ENCODE data around the gene DPYSL3.
A peak's percentile ranks its signal among the peaks of the same experiment; 100 is the strongest.

Gene DPYSL3

DNA sequence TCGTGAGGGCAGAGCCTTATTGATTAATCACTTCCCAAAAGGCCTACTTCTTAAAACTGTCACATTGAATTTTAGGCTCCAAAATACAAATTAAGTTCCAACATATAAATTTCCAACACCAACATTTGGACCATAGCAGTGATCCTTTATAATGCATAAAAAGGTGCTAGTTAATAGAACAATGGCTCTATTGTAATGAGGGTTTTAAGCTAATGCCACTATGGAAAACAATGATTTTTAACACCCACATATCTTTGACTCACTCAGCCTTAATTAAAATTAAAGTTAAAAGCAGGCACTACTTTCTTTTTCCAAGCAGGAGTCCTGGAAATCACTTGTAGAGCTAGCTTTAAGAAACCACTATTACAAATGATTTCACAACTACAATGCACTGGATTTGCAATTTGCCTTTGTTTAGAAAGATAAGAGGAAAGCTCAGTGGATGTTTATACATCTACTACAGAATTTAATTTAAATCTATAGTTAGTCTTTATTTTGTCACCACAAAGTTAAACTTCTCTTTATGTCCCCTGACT, 41.8 kb downstream of the DPYSL3 start:
- DNase-seq: no peak

GRCh38 chr5:147466360-147466980, 43.4 kb downstream of the DPYSL3 start:
- no peak for DNase-seq

DNA sequence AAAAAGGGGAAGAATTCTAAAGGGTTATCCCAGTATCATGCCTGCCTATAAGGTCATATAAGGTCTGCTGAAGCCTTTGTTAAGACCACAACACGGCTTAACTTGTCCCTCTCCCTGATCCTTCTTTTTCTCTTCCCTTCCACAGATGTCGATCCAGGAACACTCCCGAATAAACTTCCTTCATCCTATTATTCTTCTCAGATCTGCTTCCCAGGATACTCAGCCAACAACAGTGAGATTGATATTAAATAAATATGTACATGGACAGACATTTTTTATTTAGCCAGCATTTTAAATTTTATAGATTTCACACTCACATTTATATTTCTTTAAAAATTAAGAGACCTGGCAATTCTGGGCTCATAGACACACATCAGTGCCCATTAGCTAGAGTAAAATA, 44.1 kb downstream of the DPYSL3 start:
- DNase-seq: no peak

DNA sequence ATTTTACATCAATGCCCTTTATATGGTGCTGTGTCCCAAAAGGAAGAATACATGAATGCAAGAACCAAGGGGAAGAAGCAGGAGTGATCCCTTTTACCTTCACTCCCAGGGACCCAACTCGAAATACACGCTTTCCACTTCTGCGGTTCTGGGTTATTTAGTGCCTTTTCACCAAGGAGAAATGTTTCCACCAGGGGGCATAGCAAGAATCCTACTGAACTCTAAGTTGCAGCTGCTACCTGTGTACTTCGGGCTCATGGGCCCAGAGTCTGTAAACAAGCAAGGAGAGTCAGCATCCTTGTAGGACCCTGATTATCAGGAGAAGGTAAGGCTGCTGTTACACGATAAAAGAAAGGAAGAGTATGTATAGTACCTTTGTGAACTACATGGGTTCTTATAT, 45.7 kb downstream of the DPYSL3 start:
- DNase-seq: no peak

GRCh38 chr5:147461915-147462314, 48.0 kb downstream of the DPYSL3 start:
- no peak for DNase-seq

GRCh38 chr5:147460380-147460779, 49.5 kb downstream of the DPYSL3 start:
- no peak for DNase-seq

DNA sequence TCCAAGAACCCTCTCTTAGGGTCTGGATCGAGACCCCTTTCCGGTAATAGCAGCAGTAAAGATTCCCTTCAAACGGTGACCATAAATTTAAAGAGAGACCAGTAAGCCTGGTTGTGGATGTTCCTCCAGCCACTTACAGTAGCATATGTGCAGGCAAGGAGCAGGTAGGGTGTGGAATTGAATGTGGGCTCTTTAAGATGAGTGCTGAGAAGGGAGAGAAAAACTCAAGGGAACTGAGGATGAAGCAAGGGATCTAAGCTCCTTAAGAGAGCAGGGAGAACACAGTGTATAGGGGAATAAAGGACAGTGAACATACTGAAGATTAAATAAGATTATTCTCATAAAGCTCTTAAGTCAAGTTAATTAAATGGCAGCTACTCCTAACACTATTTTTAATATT, 51.3 kb downstream of the DPYSL3 start:
- no peak for DNase-seq

- DNase-seq: no peak
These were observed 53.9 kb downstream of the DPYSL3 start for GRCh38 chr5:147455822-147456450.

DNA sequence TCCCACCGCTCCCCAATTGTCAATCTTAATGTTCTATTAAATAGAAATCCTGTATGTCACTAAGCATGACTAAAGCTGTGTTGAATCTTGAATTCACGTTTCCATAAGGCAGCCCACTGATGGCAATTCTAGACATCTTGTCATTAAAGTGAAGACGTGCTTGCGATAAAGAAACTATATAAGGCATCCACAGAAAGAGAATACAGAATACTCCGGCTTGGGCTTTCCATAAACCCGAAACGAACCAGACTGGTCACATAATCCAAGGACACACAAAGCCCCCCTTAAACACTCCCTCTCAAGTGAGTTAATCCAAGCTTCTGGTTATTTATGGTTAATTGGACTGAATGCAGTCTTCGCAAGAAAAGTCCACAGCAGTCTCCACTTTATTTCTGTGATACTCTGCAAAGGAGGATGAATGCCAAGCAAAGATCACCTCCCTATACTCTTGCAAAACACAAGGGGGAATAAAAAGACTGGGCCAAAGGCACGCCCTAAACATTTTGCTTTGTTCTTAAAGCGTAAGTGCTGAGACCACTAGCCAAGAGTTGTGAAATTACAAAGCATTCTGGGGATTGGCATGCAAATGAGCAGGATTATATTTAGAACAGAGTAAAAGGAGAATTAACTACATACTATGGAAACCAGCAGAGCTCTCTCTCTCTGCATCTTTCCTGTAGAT, 54.7 kb downstream of the DPYSL3 start:
- DNase-seq: no peak

GRCh38 chr5:147453875-147454814, 55.7 kb downstream of the DPYSL3 start:
- peak; percentile 43 for DNase-seq

DNA sequence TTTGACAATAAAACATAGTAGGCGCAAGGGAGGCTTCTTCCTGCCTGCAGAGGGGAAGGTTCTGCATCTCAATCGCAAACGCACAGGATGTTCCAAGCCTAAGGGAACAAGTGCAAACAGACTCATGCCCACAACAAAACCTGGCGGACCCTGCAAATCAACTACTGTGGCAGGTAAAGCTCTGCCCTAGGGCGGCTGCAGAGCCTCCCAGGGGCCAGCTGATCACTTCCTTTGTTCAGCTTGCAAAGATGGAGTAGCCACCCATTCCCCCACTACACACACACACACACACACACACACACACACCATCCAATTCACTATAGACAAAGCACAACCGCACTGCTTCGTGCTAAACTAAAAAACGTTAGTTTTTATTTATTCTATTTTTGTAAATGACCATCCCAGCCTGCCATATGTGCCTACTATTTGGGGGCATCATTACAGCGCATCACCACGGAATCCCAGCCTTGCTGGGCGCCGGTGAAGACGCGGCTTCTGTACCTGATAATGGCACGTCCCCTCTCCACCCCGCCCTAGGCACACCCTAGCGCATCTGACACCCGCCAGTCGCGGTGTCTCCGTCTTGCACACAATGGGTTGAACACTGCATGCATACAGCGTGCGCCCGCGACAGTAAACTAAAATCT, 57.6 kb downstream of the DPYSL3 start:
- no peak for DNase-seq

GRCh38 chr5:147451193-147451592, 58.7 kb downstream of the DPYSL3 start:
- DNase-seq: no peak

- no peak for DNase-seq
These were observed 59.3 kb downstream of the DPYSL3 start for GRCh38 chr5:147450606-147451005.

- DNase-seq: no peak
These were observed 61.1 kb downstream of the DPYSL3 start for GRCh38 chr5:147448766-147449165.

DNA sequence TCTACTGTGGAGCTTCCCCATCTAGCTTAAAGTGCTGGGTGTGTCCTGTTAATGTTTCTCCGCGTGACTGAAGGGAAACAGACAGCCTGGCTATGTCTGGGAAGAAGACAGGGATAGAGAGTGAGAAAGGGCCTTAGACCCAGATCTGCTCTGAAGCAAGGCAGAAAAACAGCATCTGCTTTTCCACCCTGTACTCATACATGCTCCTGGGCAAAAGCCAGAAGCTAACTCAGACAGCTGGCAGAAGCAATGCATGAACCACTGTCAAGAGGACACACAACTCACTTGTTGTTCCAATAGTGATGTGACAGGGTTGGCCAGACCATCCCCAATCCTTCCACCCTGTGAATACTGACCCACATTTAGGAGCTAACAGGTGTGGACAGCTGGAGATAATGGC, 63.3 kb downstream of the DPYSL3 start:
- DNase-seq: no peak

DNA sequence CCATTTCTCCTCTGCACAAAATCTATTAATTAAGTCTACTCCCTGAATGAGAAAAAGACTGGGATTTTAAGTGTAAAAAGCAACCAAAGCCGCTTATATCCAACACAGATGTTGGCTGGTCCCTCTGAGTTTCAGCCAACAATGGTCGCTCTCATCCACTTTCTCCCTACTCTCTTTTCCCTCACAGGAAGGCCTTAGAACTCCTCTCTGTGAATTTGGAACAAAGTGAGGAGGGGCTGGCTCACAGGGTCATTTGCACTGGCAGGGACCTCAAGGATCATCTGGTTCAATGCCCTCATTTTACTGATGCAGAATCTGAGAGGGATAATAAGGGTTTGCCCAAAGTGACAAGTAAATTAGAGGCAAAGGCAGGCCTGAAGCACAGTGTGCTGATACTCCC, 64.0 kb downstream of the DPYSL3 start:
- DNase-seq: no peak

- no peak for DNase-seq
These were observed 64.8 kb downstream of the DPYSL3 start for GRCh38 chr5:147445090-147445489.

GRCh38 chr5:147442224-147442623, 67.6 kb downstream of the DPYSL3 start:
- DNase-seq: no peak

DNA sequence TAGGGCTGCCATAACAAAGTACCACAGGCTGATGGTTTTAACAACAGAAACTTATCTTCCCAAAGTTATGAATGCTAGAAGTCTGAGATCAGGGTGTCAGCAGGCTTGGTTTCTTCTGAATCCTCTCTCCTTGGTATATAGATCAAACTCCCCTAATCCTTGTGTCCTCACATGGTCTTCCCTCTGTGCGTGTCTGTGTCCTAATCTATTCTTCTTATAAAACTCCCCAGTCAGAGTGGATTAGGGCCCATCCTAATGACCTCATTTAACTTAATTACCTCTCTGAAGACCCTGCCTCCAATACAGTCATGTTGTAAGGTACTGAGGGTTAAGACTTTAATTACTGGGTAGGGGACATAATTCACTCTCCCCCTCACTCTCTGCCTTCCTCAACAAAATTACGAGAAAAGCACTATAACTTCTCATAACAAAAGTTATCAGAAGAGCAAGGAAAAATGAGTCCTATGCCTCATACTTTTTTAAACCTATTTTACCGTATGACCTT, 68.6 kb downstream of the DPYSL3 start:
- DNase-seq: no peak

GRCh38 chr5:147439254-147439653, 70.6 kb downstream of the DPYSL3 start:
- no peak for DNase-seq

DNA sequence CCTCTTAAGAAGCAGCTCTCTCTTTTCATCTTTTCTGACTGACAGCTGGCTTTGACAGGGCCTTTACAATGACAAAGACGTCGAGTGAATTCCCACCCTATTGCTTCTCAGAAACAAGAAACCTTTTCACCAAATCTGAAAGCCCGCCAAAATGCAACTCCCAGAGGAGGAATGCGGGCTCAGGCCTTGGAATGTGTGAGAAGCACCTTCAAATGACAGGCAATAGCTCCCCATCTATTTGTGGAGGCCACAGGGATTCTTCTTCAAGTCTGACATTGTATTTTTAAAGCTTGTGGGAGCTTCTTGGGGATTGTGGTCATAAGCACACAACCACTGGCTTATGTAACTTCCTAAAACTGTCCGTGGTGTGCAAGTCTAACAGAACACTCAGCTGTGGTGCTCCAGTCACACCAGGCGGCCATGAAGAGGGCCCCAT, 72.7 kb downstream of the DPYSL3 start:
- no peak for DNase-seq

GRCh38 chr5:147436596-147436995, 73.3 kb downstream of the DPYSL3 start:
- DNase-seq: no peak
